Memory B cell (primary cell): Measurements from ENCODE around the gene LHPP.

Source experiments
- ATAC-seq: fragments of 150-1000 bp; cut with Tn5 transposase; 2 replicates; pipeline ENCODE4 v1.10.0; 2021; ENCODE audit warnings: low read depth, mild to moderate bottlenecking, moderate library complexity
- DNase-seq, 2 donors: peaks; one replicate each; pipeline ENCODE4 v3.0.0; 2022; ENCODE audit warnings: low spot score in 2 of 2
- H3K27ac Mint-ChIP-seq: one replicate; pipeline ENCODE4 v1.8.0; 2022; ENCODE audit warnings: mild to moderate bottlenecking, moderate library complexity, mixed read lengths
- H3K27me3 Mint-ChIP-seq: one replicate; pipeline ENCODE4 v1.8.0; 2022; ENCODE audit warnings: mixed read lengths
- H3K36me3 Mint-ChIP-seq: one replicate; pipeline ENCODE4 v1.8.0; 2022; ENCODE audit warnings: mild to moderate bottlenecking, mixed read lengths
- H3K4me1 Mint-ChIP-seq: one replicate; pipeline ENCODE4 v1.8.0; 2022; ENCODE audit warnings: mixed read lengths
- H3K4me3 Mint-ChIP-seq: one replicate; pipeline ENCODE4 v1.8.0; 2022; ENCODE audit warnings: mild to moderate bottlenecking, moderate library complexity, mixed read lengths
- H3K9me3 Mint-ChIP-seq: one replicate; pipeline ENCODE4 v1.8.0; 2022; ENCODE audit warnings: mixed read lengths

The LHPP gene

GRCh38 chr10:124522131-124522932 lies 60.7 kb downstream of the LHPP start:
- Mint-ChIP-seq H3K27me3 (no peaks in the 10 kb centered on the region), H3K9me3 (no peaks in the 10 kb centered on the region), H3K4me1 (peaks cover 11% of the 10 kb centered on the region), H3K27ac (peak overlapping the region; percentile 66), H3K36me3 (peaks cover 10% of the 10 kb centered on the region), H3K4me3 (peak overlapping the region; percentile 28)
- ATAC-seq = no peak
- DNase-seq = no peak

- no peaks in the 10 kb centered on the region for H3K9me3 Mint-ChIP-seq
- ATAC-seq (peak; percentile 72), DNase-seq (no peak)
- H3K36me3 Mint-ChIP-seq = peaks cover 6% of the 10 kb centered on the region
- H3K27me3 Mint-ChIP-seq = no peaks in the 10 kb centered on the region
- peak overlapping the region; percentile 66 for H3K27ac Mint-ChIP-seq
- H3K4me1 Mint-ChIP-seq = peaks cover 11% of the 10 kb centered on the region
- H3K4me3 Mint-ChIP-seq = peak overlapping the region; percentile 28
These were observed 61.6 kb downstream of the LHPP start for GRCh38 chr10:124522933-124523871.

GRCh38 chr10:124523901-124524300 lies 62.3 kb downstream of the LHPP start:
- H3K9me3 Mint-ChIP-seq = no peaks in the 10 kb centered on the region
- H3K27me3 Mint-ChIP-seq = no peaks in the 10 kb centered on the region
- peaks cover 11% of the 10 kb centered on the region for H3K4me1 Mint-ChIP-seq
- H3K27ac Mint-ChIP-seq = no peak overlapping the region
- no peak for DNase-seq
- peaks cover 6% of the 10 kb centered on the region for H3K36me3 Mint-ChIP-seq
- ATAC-seq = no peak
- H3K4me3 Mint-ChIP-seq = no peak overlapping the region

- ATAC-seq (no peak), DNase-seq (no peak)
- Mint-ChIP-seq H3K9me3 (no peaks in the 10 kb centered on the region), H3K27me3 (no peaks in the 10 kb centered on the region), H3K27ac (no peak overlapping the region), H3K4me1 (peaks cover 12% of the 10 kb centered on the region), H3K4me3 (no peak overlapping the region), H3K36me3 (peaks cover 2% of the 10 kb centered on the region)
These were observed 63.5 kb downstream of the LHPP start for GRCh38 chr10:124524991-124525653.

GRCh38 chr10:124525751-124526600 lies 64.4 kb downstream of the LHPP start:
- Mint-ChIP-seq H3K36me3 (no peaks in the 10 kb centered on the region), H3K4me1 (peaks cover 18% of the 10 kb centered on the region), H3K27ac (no peak overlapping the region), H3K27me3 (no peaks in the 10 kb centered on the region), H3K4me3 (no peak overlapping the region), H3K9me3 (no peaks in the 10 kb centered on the region)
- DNase-seq = no peak
- ATAC-seq = no peak

GRCh38 chr10:124526621-124527267 lies 65.1 kb downstream of the LHPP start:
- H3K36me3 Mint-ChIP-seq = no peaks in the 10 kb centered on the region
- no peaks in the 10 kb centered on the region for H3K9me3 Mint-ChIP-seq
- no peak for DNase-seq
- ATAC-seq = no peak
- H3K27ac Mint-ChIP-seq = no peak overlapping the region
- no peak overlapping the region for H3K4me3 Mint-ChIP-seq
- no peaks in the 10 kb centered on the region for H3K27me3 Mint-ChIP-seq
- H3K4me1 Mint-ChIP-seq = peaks cover 24% of the 10 kb centered on the region

GRCh38 chr10:124527874-124528395 lies 66.3 kb downstream of the LHPP start:
- peaks cover 26% of the 10 kb centered on the region for H3K4me1 Mint-ChIP-seq
- H3K9me3 Mint-ChIP-seq = no peaks in the 10 kb centered on the region
- H3K36me3 Mint-ChIP-seq = no peaks in the 10 kb centered on the region
- no peak overlapping the region for H3K27ac Mint-ChIP-seq
- no peak overlapping the region for H3K4me3 Mint-ChIP-seq
- no peaks in the 10 kb centered on the region for H3K27me3 Mint-ChIP-seq
- DNase-seq (no peak), ATAC-seq (no peak)

- H3K36me3 Mint-ChIP-seq = no peaks in the 10 kb centered on the region
- peaks cover 25% of the 10 kb centered on the region for H3K4me1 Mint-ChIP-seq
- no peaks in the 10 kb centered on the region for H3K27me3 Mint-ChIP-seq
- H3K27ac Mint-ChIP-seq = no peak overlapping the region
- no peak overlapping the region for H3K4me3 Mint-ChIP-seq
- ATAC-seq (peak; percentile 18), DNase-seq (no peak)
- H3K9me3 Mint-ChIP-seq = no peaks in the 10 kb centered on the region
These were observed 68.1 kb downstream of the LHPP start for GRCh38 chr10:124529661-124530214.

- H3K9me3 Mint-ChIP-seq = no peaks in the 10 kb centered on the region
- no peak overlapping the region for H3K4me3 Mint-ChIP-seq
- no peak overlapping the region for H3K27ac Mint-ChIP-seq
- H3K27me3 Mint-ChIP-seq = no peaks in the 10 kb centered on the region
- peaks cover 28% of the 10 kb centered on the region for H3K4me1 Mint-ChIP-seq
- DNase-seq (peak; percentile 93 to 94), ATAC-seq (peak; percentile 94)
- H3K36me3 Mint-ChIP-seq = no peaks in the 10 kb centered on the region
These were observed 68.6 kb downstream of the LHPP start for GRCh38 chr10:124530215-124530665.

- no peaks in the 10 kb centered on the region for H3K9me3 Mint-ChIP-seq
- H3K4me1 Mint-ChIP-seq = peaks cover 31% of the 10 kb centered on the region
- H3K36me3 Mint-ChIP-seq = no peaks in the 10 kb centered on the region
- no peak overlapping the region for H3K4me3 Mint-ChIP-seq
- ATAC-seq = no peak
- no peaks in the 10 kb centered on the region for H3K27me3 Mint-ChIP-seq
- no peak for DNase-seq
- no peak overlapping the region for H3K27ac Mint-ChIP-seq
These were observed 69.2 kb downstream of the LHPP start for GRCh38 chr10:124530816-124531215.

- H3K9me3 Mint-ChIP-seq = no peaks in the 10 kb centered on the region
- no peak overlapping the region for H3K4me3 Mint-ChIP-seq
- H3K27ac Mint-ChIP-seq = no peak overlapping the region
- DNase-seq = no peak
- no peaks in the 10 kb centered on the region for H3K27me3 Mint-ChIP-seq
- peaks cover 34% of the 10 kb centered on the region for H3K4me1 Mint-ChIP-seq
- H3K36me3 Mint-ChIP-seq = no peaks in the 10 kb centered on the region
- peak; percentile 23 for ATAC-seq
These were observed 70.6 kb downstream of the LHPP start for GRCh38 chr10:124532106-124532641.

- DNase-seq (no peak), ATAC-seq (no peak)
- H3K36me3 Mint-ChIP-seq = no peaks in the 10 kb centered on the region
- peaks cover 34% of the 10 kb centered on the region for H3K4me1 Mint-ChIP-seq
- H3K27ac Mint-ChIP-seq = no peak overlapping the region
- no peaks in the 10 kb centered on the region for H3K27me3 Mint-ChIP-seq
- no peak overlapping the region for H3K4me3 Mint-ChIP-seq
- H3K9me3 Mint-ChIP-seq = no peaks in the 10 kb centered on the region
These were observed 71.2 kb downstream of the LHPP start for GRCh38 chr10:124532788-124533187.
